ENCODE data around the gene RBM39.

Gene RBM39

DNA sequence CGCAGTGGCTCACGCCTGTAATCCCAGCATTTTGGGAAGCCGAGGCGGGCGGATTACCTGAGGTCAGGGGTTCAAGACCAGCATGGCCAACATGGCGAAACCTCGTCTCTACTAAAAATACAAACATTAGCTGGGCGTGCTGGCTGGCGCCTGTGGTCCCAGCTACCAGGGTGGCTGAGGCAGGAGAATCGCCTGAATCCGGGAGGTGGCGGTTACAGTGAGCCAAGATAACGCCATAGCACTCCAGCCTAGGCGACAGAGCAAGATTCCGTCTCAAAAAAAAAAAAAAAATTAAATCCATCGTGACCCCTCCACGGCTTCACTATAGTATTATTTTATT is 76.1 kb downstream of the RBM39 start:
- no peak for DNase-seq

DNA sequence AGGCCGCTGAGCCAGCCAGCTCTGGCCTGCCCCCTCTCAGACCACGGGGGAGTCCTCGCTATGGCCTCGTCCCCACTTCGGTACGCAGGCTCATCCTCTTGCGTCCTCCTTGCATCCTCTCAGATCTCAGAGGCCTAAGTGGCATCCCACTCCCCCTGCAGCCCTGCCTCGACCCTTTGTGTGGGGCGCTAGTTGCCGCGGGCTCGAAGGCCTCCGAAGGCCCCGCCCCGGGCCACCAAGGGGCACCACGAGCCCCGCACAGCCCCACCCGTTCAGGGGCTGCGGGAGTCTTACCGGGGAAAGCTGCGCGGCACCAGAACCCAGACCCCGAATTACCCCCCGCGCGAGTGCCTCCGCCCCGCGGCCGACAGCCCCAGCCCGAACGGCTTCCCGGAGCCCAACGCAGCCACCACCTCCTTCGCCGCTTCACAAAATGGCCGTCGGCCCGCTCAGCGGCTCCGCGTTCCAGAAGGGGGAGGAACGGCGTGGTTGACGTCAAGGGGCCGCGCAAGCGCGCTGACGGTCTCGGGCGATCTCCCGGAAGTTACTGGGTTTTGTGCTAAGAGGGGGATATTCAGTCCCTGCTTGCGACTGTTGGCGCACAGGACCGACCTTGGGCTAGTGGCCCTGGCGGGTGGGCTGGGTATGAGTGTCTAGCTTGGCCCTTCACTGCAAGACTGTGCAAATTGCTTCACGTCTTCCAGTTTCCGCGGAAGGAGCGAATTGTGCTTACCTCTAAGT is 77.4 kb downstream of the RBM39 start, which contains the start of the genes CPNE1 and RBM12:
Gene CPNE1, minus strand, starts transcription at position 435 of the 741 bp plus-strand sequence. CDS start 31,977 bp downstream, outside the sequence.
Gene RBM12, minus strand, starts transcription at position 435 of the 741 bp plus-strand sequence. CDS start 9,578 bp downstream, outside the sequence.
- DNase-seq, result peak; percentile 90

DNA sequence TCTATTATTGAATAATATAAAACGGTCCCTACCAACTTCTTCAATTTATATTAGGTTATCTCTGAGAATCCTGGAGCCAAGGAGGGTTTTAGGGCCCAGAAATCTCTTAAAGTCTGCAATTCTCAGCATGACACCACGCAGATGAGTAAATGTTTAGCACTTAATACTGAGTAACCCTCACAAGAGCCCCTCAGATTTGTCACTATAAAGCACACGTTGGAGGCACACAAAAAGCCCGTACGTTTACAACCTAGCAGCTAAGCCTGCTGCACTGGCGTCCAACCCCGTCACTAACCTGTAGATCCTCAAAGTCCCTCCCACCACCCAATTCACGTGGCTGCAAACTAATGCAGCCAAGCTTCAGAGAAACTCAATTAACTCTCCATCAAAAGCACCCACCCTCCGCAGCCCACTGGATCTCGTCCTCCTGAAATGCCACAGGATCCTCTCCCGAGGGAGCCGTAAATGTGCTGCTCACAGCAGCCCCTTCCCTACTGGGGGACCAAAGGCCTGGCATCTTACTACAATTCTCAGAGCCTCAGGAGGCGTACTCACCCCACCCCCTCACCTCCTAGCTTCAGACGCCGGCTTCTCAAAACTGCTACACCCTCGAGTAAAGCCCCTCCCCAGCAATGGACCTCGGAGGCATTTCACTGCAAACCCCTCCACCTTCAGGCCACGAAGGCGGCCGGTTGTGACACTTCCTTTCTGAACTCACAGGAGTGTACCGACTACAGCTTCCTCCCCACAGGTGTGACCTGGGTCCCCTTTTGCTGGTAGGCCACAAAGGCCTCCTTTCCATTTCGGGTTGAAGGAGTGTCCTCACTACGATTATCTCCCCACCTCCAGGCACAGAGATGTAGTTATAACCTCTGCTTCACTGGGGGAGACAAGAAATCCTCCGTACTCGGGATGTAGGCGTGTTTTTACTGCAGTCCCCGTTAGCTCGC is 78.3 kb downstream of the RBM39 start:
- no peak for DNase-seq

DNA sequence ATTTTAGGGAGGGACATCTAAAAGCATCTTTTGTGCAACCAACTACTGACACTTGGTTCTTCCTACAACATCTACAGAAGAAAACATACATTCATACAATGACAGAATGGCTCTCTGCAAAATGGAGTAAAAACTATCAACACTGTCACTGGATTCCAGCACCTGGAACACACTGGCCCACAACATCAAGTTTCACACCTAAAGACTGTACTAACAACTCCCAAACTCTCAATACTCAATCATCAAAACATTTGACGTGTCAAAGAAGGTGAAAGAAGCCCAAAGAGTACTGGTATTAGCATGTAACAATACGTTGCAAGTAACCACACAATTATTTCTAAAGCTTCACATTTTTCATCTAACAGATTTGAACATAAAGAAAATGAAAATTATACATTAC is 79.5 kb downstream of the RBM39 start:
- DNase-seq, result no peak

DNA sequence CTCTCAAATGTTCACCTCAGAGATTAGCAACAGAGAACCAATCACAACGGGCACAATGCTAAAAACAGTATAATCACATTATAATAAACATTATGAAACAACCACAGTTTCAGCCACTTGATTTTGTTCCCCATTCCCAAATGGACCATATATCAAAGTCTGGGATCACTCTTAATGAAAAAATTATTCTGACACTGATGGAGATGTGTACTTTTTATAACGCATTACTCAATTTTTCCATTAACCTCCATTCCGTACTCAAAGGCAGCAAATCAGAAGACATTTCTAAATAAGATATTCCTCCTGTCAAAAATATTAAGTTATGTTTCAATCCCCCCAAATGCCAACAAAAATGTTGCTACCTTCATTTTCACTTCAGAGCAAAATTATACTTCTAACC is 80.2 kb downstream of the RBM39 start:
- DNase-seq, result no peak

DNA sequence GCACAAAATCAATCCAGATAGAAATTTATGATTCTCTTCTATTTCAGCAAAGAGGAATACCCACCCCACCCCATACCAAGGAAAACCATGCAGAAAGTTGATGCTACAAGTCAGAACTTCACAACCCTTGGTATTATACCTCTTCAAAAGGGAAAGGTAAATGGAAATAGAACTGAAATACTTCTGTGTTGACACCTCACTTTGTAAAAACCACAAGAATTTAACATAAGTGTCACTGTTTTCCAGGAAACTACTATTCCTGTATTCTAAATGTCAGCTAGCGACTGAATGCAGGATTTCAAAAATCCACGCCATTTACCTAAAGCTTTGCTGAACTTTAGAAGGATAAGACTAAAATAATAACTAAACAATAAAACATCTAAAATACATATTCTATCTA is 81.0 kb downstream of the RBM39 start:
- DNase-seq, result no peak

DNA sequence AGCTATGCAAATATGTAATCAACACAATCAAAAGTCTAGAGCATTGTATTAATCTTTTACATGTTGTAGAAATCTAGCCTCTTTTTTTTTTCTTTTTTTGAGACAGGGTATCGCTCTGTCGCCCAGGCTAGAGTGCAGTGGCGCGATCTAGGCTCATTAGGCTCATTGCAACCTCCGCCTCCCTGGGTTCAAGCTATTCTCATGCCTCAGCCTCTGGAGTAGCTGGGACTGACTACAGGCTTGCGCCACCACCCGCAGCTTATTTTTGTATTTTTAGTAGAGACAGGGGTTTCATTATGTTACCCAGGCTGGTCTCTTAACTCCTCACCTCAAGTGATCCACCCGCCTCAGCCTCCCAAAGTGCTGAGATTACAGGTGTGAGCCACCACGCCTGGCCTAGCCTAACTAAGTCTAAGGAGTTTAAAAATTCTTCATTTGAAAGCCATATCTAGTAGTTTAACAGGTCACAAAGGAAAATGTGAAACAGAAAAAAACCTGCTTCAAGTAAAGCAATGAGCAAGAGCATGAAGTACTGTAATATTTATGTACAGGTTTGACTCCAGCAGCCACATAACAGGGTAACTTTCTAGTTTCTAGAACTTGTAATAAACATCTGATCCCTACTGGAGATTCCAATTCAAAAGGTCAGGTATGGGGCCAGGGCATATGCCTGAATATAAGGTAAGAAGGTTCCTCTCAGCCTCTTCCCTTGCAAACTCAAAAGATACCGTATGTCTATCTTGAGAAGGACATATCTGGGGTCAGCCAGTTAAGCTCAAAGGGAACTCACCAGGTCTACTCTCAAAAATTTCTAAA is 81.7 kb downstream of the RBM39 start:
- DNase-seq, result no peak

DNA sequence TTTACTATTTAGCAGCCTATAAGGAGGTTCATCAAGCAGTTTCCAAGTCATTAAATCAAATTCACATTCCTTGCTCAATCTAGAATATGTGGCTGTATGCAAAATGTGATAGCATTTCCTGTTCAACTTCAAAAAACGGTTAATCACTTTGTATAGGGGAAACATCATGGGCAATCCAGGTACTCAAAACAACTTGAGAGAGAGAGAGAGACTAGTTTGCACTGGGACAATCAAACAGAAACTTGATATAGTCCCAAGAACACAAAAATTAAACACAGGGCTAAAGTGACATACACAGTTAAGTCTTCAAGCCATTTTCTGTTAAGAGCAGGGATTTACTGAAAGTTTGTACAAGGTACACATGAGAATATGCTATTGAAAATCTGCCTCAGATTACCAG is 84.8 kb downstream of the RBM39 start:
- no peak for DNase-seq

DNA sequence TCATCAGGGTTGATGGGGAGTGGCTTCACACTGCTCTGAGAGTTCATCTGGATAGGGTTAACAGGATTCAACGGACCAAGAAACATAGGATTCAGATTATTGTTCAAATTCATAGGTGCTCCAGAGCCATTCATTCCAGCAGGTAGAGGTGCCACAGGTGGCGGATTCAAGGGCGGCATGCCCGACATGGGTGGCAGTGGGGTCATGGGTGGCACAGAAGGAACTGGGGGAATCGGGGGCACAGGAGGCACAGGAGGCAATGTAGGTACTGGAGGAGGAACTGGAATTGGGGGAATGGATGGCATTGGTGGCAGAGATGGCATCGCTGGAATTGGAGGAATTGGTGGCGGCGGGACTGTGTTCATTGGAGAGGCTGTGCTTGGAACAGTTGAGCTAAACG is 87.6 kb downstream of the RBM39 start:
- no peak for DNase-seq

DNA sequence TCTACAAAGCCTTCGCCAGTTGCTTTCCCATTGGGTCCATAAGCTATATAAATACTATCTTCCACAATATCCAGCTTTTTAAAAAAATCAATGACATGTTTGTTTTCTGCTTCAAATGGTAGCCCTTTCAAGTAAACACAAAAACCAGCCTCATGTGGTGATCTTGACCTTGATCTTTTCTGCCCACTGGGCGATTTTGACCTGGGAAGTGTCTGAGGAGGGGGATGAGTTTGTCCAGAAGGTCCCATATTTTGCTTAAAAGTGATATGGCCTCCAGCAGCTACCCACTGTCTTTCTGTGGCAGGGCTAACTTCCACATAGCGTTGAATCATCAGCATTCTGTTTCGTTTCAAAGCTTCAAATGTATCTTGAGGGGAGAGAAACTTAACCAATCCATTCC is 88.2 kb downstream of the RBM39 start:
- DNase-seq, result no peak

Data from 8988T (cell line).